HCT116 (cell line): ENCODE results near the gene P4HB. TPM values are rescaled to one million over a fixed set of nuclear protein-coding genes. Genes with fewer than 3 reads are reported as not detected.

ENCODE experiments used
- ATAC-seq: fragments of 200-7000 bp; cut with Tn5 transposase; 2 replicates; pipeline ENCODE4 v1.9.1; 2020; ENCODE audit warnings: mild to moderate bottlenecking, moderate library complexity
- BruUV-seq: library from RNA; stranded (reverse); fragments of 400-500 nt; replicated peaks from 2 replicates; lab custom pipeline; 2021; lab: Mats Ljungman, UMichigan
- CTCF ChIA-PET: fragments of 300-600 bp; sonication (Branson Sonifier 250); formaldehyde crosslinking; loops from one replicate; lab custom pipeline; 2021; ENCODE audit warnings: antibody characterized with exemption; lab: Charles Lee
- POLR2A ChIA-PET: fragments of 300-600, 350-600 bp; sonication (Branson Sonifier 250); formaldehyde crosslinking; loops from one replicate; lab custom pipeline; 2021; ENCODE audit warnings: antibody characterized with exemption; lab: Charles Lee
- RAD21 ChIA-PET, 2 experiments: fragments of 300-600 bp; sonication (Branson Sonifier 250); formaldehyde crosslinking; loops; one replicate each; lab custom pipeline; 2023; ENCODE audit warnings: low total read pairs in 2 of 2; ENCODE audit not compliant: uncharacterized antibody in 2 of 2, unreplicated experiment in 2 of 2, low non-redundant PET in 1 of 2; lab: Charles Lee
- DNase-seq: peaks from one replicate; pipeline ENCODE4 v3.0.0-alpha.2; 2010; ENCODE audit warnings: low read depth, low spot score
- H2AFZ ChIP-seq: fragments of 200-600 bp; shearing (Covaris generic), sonication (generic); 2 replicates; pipeline ENCODE4 v1.6.1; 2017; ENCODE audit warnings: low read depth, mixed run types, mixed read lengths, antibody characterized with exemption, low read length; ENCODE audit not compliant: poor library complexity, severe bottlenecking
- H3K27ac ChIP-seq: 2 replicates; pipeline ENCODE4 v1.5.1; 2012; ENCODE audit warnings: low read depth, low read length
- H3K27me3 ChIP-seq: fragments of 200-600 bp; sonication (generic); 2 replicates; pipeline ENCODE4 v1.6.1; 2016; ENCODE audit warnings: mixed run types, low read length, mixed read lengths; ENCODE audit not compliant: insufficient read depth
- H3K36me3 ChIP-seq, 2 experiments: fragments of 200-500 bp in 1 of 2; fragments of 200-600 bp in 1 of 2; sonication (Bioruptor generic) in 1 of 2; sonication (generic) in 1 of 2; 2 replicates each; pipeline versions ENCODE4 v1.5.1 to v1.6.1; 2014 to 2016; ENCODE audit warnings: low read length in 2 of 2, inconsistent platforms in 1 of 2, mixed read lengths in 1 of 2, mixed run types in 1 of 2; ENCODE audit not compliant: insufficient read depth in 2 of 2, control insufficient read depth in 1 of 2
- H3K4me1 ChIP-seq, 2 experiments: fragments of 200-600 bp in 1 of 2; sonication (generic) in 1 of 2; 2 replicates each; pipeline versions ENCODE4 v1.5.1 to v1.6.1; 2012 to 2017; ENCODE audit warnings: low read length in 2 of 2, inconsistent platforms in 1 of 2, mild to moderate bottlenecking in 1 of 2, mixed read lengths in 1 of 2, mixed run types in 1 of 2, moderate library complexity in 1 of 2; ENCODE audit not compliant: insufficient read depth in 2 of 2, control insufficient read depth in 1 of 2
- H3K4me2 ChIP-seq: fragments of 200-600 bp; sonication (generic); 2 replicates; pipeline ENCODE4 v1.6.1; 2017; ENCODE audit warnings: mixed run types, low read length, mixed read lengths
- H3K4me3 ChIP-seq, 2 experiments: fragments of 200-600 bp in 1 of 2; sonication (generic) in 1 of 2; replicated peaks in 1 of 2; 2 replicates each; pipeline ENCODE4 v1.5.1; 2011 to 2016; ENCODE audit warnings: low read length in 2 of 2, control low read depth in 1 of 2, low read depth in 1 of 2, mild to moderate bottlenecking in 1 of 2, mixed read lengths in 1 of 2, mixed run types in 1 of 2
- H3K79me2 ChIP-seq: fragments of 200-600 bp; sonication (generic); 2 replicates; pipeline ENCODE4 v1.6.1; 2017; ENCODE audit warnings: mild to moderate bottlenecking, mixed run types, low read length, moderate library complexity, mixed read lengths; ENCODE audit not compliant: insufficient read depth
- H3K9ac ChIP-seq: fragments of 200-600 bp; sonication (generic); 2 replicates; pipeline ENCODE4 v1.6.1; 2016; ENCODE audit warnings: low read length, mixed read lengths
- H3K9me2 ChIP-seq: fragments of 200-600 bp; sonication (generic), shearing (Covaris generic); 2 replicates; pipeline ENCODE4 v1.6.1; 2017; ENCODE audit warnings: mixed run types, mild to moderate bottlenecking, moderate library complexity; ENCODE audit not compliant: insufficient read depth
- H3K9me3 ChIP-seq, 2 experiments: fragments of 200-500 bp in 1 of 2; fragments of 200-600 bp in 1 of 2; sonication (Bioruptor generic) in 1 of 2; sonication (generic) in 1 of 2; 2 replicates each; pipeline ENCODE4 v1.6.1; 2014 to 2017; ENCODE audit warnings: low read length in 2 of 2, mixed read lengths in 2 of 2, inconsistent platforms in 1 of 2, low read depth in 1 of 2, mild to moderate bottlenecking in 1 of 2, mixed run types in 1 of 2, moderate library complexity in 1 of 2; ENCODE audit not compliant: control insufficient read depth in 1 of 2, insufficient read depth in 1 of 2
- H4K20me1 ChIP-seq: fragments of 200-600 bp; sonication (generic), shearing (Covaris generic); 2 replicates; pipeline ENCODE4 v1.6.1; 2017; ENCODE audit warnings: mixed run types, mild to moderate bottlenecking, moderate library complexity; ENCODE audit not compliant: insufficient read depth
- CBX3 ChIP-seq: IDR thresholded peaks from 2 replicates; pipeline ENCODE4 v1.6.1; 2012; ENCODE audit warnings: low read depth
- CEBPB ChIP-seq: IDR thresholded peaks from 2 replicates; pipeline ENCODE4 v1.6.1; 2012; ENCODE audit warnings: low read depth
- EGR1 ChIP-seq: IDR thresholded peaks from 2 replicates; pipeline ENCODE4 v1.6.1; 2012; ENCODE audit warnings: low read depth
- FOSL1 ChIP-seq: IDR thresholded peaks from 2 replicates; pipeline ENCODE4 v1.6.1; 2012; ENCODE audit warnings: low read depth
- SIN3A ChIP-seq: IDR thresholded peaks from 2 replicates; pipeline ENCODE4 v1.6.1; 2012; ENCODE audit warnings: low read depth
- TCF7L2 ChIP-seq: IDR thresholded peaks from 2 replicates; pipeline ENCODE4 v1.7.0; 2011; ENCODE audit warnings: borderline replicate concordance, inconsistent platforms; ENCODE audit not compliant: insufficient read depth, insufficient read length; ENCODE audit errors: extremely low read depth
- ZFX ChIP-seq: fragments of 450-650 bp; IDR thresholded peaks from 2 replicates; pipeline ENCODE4 v1.6.1; 2017
- intact Hi-C: fragments of 100-400 bp; cut with micrococcal nuclease; formaldehyde crosslinking; loops from 2 replicates; pipeline ENCODE4 v1.10.0; 2022
- total RNA-seq: library from RNA; stranded (reverse); gene quantifications from one replicate; pipeline ENCODE4 v1.2.1, GENCODE V29; 2021; ENCODE audit not compliant: unreplicated experiment
- TF ChIP-seq, protein P1 (sequence below): IDR thresholded peaks from 2 replicates; pipeline ENCODE4 v1.6.1; 2012; ENCODE audit warnings: low read depth
- TF ChIP-seq, protein P2 (sequence below): IDR thresholded peaks from 2 replicates; pipeline ENCODE4 v1.6.1; 2011; ENCODE audit warnings: mild to moderate bottlenecking, low read length, moderate library complexity; ENCODE audit not compliant: insufficient replicate concordance; ENCODE audit errors: extremely low read depth
- TF ChIP-seq, protein P3 (sequence below): IDR thresholded peaks from 2 replicates; pipeline ENCODE4 v1.6.1; 2012
- TF ChIP-seq, protein P4 (sequence below): IDR thresholded peaks from 2 replicates; pipeline ENCODE4 v1.6.1; 2012
- TF ChIP-seq, protein P5 (sequence below), 3 experiments: fragments of 200-600 bp in 1 of 3; sonication (generic) in 1 of 3; IDR thresholded peaks in 2 of 3; conservative IDR thresholded peaks in 1 of 3; 2 replicates each; pipeline ENCODE4 v1.5.1; 2012 to 2017; ENCODE audit warnings: low read depth in 2 of 3, low read length in 2 of 3, antibody characterized with exemption in 1 of 3, borderline replicate concordance in 1 of 3, control low read depth in 1 of 3, mild to moderate bottlenecking in 1 of 3, mixed read lengths in 1 of 3, mixed run types in 1 of 3, moderate library complexity in 1 of 3; ENCODE audit not compliant: insufficient read depth in 1 of 3

P4HB gene
- total RNA-seq, 1 experiment from 2014 or later, result 1,043 TPM

DNA sequence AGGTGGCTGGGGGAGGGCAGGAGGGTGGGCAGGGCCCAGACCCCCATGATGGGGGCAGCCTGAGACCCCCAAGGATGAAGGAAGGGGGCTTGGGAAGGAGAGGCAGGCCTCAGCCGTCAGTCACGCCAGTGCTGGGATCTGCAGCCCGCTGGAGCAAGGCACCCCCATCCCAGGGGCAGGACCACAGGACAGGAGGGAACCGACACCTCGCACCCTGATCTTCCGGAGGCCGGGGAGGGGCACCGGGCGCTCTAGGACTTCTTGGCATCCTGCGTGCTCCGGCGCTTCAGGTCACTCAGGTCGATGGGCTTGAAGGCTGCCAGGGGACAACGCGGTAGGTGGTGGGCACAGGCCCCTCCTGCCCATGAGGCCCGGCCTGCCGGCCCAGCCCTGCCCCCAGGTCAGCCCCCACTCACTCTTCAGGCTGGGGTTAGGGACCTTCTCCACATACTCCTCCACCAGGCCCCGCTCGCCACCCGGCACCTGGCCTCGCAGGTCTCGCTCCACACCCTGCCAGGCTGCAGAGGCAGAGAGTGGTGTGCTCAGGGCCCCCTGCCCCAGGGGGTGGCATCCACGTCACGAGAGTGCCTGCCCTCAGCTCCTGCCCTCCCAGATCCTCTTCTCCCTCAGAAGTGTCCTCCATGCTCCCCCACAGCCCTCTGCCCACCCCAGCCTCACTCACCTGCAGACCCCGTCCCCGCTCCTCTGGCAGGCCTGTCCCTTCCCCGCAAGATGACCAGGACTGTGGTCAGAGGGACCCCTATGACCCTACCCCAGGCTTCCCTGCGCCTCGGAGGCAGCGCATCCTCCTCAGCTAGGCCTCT is 37.1 kb downstream of the P4HB start:
- H3K27ac ChIP-seq, result no peak overlapping the region; the same call in 1 of the 2 replicates
- ATAC-seq, result no peak
- intact Hi-C loops, result no loop called here

More for the DNA sequence above, 37.1 kb downstream of the P4HB start:
- TF ChIP-seq CEBPB (no peak), ZFX (no peak), FOSL1 (no peak), SIN3A (no peak), EGR1 (no peak), CBX3 (no peak), TCF7L2 (no peak)
- TF ChIP-seq, protein P1, sequence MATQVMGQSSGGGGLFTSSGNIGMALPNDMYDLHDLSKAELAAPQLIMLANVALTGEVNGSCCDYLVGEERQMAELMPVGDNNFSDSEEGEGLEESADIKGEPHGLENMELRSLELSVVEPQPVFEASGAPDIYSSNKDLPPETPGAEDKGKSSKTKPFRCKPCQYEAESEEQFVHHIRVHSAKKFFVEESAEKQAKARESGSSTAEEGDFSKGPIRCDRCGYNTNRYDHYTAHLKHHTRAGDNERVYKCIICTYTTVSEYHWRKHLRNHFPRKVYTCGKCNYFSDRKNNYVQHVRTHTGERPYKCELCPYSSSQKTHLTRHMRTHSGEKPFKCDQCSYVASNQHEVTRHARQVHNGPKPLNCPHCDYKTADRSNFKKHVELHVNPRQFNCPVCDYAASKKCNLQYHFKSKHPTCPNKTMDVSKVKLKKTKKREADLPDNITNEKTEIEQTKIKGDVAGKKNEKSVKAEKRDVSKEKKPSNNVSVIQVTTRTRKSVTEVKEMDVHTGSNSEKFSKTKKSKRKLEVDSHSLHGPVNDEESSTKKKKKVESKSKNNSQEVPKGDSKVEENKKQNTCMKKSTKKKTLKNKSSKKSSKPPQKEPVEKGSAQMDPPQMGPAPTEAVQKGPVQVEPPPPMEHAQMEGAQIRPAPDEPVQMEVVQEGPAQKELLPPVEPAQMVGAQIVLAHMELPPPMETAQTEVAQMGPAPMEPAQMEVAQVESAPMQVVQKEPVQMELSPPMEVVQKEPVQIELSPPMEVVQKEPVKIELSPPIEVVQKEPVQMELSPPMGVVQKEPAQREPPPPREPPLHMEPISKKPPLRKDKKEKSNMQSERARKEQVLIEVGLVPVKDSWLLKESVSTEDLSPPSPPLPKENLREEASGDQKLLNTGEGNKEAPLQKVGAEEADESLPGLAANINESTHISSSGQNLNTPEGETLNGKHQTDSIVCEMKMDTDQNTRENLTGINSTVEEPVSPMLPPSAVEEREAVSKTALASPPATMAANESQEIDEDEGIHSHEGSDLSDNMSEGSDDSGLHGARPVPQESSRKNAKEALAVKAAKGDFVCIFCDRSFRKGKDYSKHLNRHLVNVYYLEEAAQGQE, result no peak
- TF ChIP-seq, protein P2, sequence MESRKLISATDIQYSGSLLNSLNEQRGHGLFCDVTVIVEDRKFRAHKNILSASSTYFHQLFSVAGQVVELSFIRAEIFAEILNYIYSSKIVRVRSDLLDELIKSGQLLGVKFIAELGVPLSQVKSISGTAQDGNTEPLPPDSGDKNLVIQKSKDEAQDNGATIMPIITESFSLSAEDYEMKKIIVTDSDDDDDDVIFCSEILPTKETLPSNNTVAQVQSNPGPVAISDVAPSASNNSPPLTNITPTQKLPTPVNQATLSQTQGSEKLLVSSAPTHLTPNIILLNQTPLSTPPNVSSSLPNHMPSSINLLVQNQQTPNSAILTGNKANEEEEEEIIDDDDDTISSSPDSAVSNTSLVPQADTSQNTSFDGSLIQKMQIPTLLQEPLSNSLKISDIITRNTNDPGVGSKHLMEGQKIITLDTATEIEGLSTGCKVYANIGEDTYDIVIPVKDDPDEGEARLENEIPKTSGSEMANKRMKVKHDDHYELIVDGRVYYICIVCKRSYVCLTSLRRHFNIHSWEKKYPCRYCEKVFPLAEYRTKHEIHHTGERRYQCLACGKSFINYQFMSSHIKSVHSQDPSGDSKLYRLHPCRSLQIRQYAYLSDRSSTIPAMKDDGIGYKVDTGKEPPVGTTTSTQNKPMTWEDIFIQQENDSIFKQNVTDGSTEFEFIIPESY, result no peak
- TF ChIP-seq, protein P3, sequence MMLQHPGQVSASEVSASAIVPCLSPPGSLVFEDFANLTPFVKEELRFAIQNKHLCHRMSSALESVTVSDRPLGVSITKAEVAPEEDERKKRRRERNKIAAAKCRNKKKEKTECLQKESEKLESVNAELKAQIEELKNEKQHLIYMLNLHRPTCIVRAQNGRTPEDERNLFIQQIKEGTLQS, result no peak
- TF ChIP-seq, protein P4, sequence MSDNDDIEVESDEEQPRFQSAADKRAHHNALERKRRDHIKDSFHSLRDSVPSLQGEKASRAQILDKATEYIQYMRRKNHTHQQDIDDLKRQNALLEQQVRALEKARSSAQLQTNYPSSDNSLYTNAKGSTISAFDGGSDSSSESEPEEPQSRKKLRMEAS, result no peak
- TF ChIP-seq, protein P5, sequence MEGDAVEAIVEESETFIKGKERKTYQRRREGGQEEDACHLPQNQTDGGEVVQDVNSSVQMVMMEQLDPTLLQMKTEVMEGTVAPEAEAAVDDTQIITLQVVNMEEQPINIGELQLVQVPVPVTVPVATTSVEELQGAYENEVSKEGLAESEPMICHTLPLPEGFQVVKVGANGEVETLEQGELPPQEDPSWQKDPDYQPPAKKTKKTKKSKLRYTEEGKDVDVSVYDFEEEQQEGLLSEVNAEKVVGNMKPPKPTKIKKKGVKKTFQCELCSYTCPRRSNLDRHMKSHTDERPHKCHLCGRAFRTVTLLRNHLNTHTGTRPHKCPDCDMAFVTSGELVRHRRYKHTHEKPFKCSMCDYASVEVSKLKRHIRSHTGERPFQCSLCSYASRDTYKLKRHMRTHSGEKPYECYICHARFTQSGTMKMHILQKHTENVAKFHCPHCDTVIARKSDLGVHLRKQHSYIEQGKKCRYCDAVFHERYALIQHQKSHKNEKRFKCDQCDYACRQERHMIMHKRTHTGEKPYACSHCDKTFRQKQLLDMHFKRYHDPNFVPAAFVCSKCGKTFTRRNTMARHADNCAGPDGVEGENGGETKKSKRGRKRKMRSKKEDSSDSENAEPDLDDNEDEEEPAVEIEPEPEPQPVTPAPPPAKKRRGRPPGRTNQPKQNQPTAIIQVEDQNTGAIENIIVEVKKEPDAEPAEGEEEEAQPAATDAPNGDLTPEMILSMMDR (IDR thresholded peaks at IDR 0.05 in 2 of 3, conservative IDR thresholded peaks at IDR 0.05 in 1 of 3; ENCODE audit: borderline replicate concordance in 1 of 3, insufficient read depth in 1 of 3, low read depth in 2 of 3, low read length in 2 of 3), result no peak
- TF ChIP-seq, all 23 proteins: peak for 0
- Histone ChIP-seq H4K20me1 (no peaks in the 10 kb centered on the region), H3K4me1 (peaks cover 21 to 24% of the 10 kb centered on the region in 2 experiments), H3K79me2 (no peaks in the 10 kb centered on the region), H2AFZ (no peak overlapping the region), H3K27me3 (no peaks in the 10 kb centered on the region), H3K4me2 (no peak overlapping the region), H3K9me3 (no peaks in the 10 kb centered on the region), H3K36me3 (no peaks in the 10 kb centered on the region), H3K9me2 (no peaks in the 10 kb centered on the region), H3K9ac (no peak overlapping the region), H3K4me3 (no peak overlapping the region)
- no TSS peak for BruUV-seq
- ChIA-PET POLR2A (interaction anchor here (2.4 kb wide), 1 partner anchor 10 kb away, joined by 8 read pairs; the partner anchor contains the start of gene MCRIP1), RAD21 (no interaction called here), CTCF (interaction anchor here (1.5 kb wide), 1 partner anchor 15 kb away, joined by 8 read pairs; no protein-coding TSS in a partner anchor)
- DNase-seq, result no peak
